Activated naive CD4-positive, alpha-beta T cell treated with anti-CD3 and anti-CD28 coated beads, Interleukin-2, amount 50 U/mL, for 16 hours (primary cell): Measurements from ENCODE around the gene PRPF39.
"Not testable (repeated sequence)": the region's sequence is repeated elsewhere in the genome, so short reads cannot be mapped to it uniquely, and the experiment has no call there.

Experiments used
- DNase-seq: peaks from one replicate; pipeline ENCODE4 v3.0.0-alpha.2; 2020

Gene PRPF39

DNA sequence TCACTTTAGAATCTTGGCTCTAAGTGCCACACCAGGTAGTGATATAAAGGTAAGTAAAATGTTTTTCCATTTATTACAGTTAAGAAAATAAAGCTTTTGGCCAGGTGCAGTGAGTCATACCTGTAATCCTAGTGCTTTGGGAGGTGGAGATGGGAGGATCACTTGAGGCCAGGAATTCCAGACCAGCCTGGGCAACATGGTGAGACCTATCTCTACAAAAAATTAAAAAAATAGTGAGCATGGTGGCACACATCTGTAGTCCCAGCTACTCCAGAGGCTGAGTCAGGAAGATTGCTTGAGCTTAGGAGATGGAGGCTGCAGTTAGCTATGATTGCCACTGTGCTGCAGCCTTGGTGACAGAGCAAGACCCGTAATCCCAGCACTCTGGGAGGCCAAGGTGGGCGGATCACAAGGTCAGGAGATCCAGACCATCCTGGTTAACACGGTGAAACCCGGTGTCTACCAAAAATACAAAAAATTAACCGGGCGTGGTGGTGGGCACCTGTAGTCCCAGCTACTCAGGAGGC, 56.8 kb downstream of the PRPF39 start:
- no peak for DNase-seq

DNA sequence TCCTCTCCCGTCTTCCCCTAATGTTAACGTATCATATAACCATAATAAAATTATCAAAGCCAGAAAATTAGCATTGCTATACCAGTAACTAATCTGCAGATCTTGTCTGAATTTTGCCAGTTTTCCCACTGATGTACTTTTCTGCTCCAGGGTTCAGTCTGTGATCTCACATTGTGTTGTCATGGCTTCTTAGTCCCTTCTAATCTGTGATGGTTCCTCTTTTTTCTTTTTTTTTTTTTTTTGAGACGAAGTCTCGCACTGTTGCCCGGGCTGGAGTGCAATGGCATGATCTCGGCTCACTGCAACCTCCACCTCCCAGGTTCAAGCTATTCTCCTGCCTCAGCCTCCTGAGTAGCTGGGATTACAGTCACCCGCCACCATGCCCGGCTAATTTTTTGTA, 58.2 kb downstream of the PRPF39 start:
- not testable (repeated sequence) for DNase-seq

DNA sequence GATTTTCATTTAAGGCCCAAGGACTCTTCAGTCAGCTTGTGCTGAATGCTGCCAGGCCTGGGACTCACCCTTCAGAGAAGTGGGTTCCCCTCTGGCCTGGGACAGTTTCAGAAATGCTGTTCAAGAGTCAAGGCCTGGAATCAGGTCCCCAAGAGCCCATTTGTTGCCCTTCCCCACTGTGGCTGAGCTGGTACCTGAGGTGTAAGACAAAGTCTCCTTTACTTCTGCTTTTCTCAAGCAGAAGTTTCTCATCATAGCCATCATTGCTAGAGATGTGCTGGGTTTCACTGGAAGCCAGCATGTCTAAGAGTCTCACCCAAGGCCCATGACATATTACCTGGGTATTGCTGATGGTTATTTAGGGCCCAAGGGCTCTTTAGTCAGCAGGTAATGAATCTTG, 60.7 kb downstream of the PRPF39 start:
- no peak for DNase-seq

DNA sequence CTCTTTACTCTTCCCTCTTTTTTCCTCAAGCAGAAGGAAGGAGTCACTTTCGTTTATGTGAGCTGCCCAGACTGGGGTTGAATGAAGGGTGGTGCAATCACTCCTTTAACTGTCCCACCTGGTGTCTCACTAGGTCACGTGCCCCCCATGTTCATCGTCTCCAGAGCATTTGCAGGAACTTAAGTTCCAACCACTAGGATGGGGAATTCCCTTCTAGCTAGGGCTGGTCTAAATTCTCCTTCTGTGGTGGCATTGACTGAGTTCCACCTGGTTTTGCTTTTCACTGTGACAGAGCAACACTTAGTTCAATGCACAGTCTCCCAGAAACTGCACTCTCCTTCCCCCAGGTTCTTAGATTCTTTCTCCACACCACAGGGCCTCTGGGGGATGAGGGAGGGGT, 61.3 kb downstream of the PRPF39 start:
- DNase-seq = no peak

DNA sequence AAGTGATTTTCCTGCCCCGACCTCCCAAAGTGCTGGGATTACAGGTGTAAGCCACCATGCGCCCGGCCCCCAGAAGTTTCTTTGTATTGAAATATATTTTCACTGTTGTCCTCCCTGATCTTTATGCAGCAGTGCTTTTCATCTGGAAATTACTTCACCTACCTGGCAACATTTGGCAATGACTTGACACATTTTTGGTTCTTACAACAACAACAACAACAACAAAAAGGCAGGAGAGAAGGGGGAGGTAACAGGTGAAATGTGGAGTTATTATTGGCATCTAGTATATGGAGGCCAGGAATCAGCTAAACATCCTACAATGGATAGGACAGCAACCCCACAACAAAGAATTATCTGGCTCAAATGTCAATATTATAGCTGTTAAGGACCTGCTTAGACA, 65.7 kb downstream of the PRPF39 start:
- no peak for DNase-seq

DNA sequence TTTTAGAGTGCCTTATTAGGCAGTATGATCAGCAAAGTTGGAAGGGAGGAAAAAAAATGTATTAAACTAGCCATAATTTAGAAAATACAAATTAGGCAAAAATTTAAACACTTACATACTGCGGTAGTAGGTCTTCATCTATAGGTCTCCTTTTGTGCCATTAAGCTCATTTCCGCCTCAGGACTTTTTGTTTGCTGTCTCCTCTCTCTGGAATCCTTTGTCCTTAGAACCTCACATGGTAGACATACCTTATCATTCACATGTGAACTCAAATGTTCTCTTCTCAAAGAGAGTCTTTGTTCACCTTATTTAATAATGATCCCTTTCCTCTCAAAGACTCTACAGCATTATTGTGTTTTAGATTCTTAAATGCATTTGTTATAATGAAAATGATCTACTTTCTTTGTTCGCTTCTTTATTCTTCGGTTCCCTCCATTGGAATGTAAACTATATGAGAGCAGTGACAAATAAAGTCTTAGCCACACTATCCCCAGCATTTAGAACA, 66.5 kb downstream of the PRPF39 start:
- DNase-seq = no peak

DNA sequence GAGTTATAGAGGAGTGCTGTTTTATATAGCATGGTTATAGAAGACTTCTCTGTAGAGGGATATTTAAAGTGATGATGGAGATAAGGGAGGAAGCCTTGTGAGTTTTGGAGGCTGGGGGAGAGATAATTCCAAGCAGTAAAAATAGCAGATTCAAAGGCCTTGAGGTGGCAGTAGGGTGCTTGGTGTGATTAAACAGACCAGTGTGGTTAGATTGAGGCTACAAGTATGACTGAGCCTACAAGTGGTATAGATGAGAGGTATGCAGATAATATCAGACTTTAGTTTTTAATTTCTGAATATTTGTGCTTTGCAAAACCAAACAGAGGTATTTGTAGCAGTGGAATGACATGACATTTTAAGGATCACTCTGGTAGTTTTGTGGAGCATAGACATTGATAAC, 72.2 kb downstream of the PRPF39 start:
- no peak for DNase-seq
